GM23338 (cell line): ENCODE results near the gene XYLT1. TPM values are rescaled to one million over a fixed set of nuclear protein-coding genes. Genes with fewer than 3 reads are reported as not detected.

Experiments used
- ATAC-seq: fragments of 200-7000 bp; cut with Tn5 transposase; 3 replicates; pipeline ENCODE4 v1.9.1; 2020
- DNase-seq: peaks from one replicate; pipeline ENCODE4 v3.0.0-alpha.2; 2015; ENCODE audit warnings: low spot score
- H2AFZ ChIP-seq: fragments of 200-600 bp; sonication (generic); 2 replicates; pipeline ENCODE4 v1.8.0; 2016; ENCODE audit warnings: antibody characterized with exemption, mild to moderate bottlenecking, moderate library complexity
- H3F3A ChIP-seq: fragments of 200-600 bp; sonication (generic); replicated peaks from 2 replicates; pipeline ENCODE4 v1.8.0; 2017; ENCODE audit warnings: antibody characterized with exemption, mixed run types, low read depth
- H3K27ac ChIP-seq: fragments of 200-600 bp; sonication (generic); 2 replicates; pipeline ENCODE4 v1.6.1; 2016; ENCODE audit warnings: low read depth
- H3K27me3 ChIP-seq: fragments of 200-600 bp; sonication (generic); 2 replicates; pipeline ENCODE4 v1.8.0; 2016; ENCODE audit warnings: mild to moderate bottlenecking, mixed run types, moderate library complexity; ENCODE audit not compliant: insufficient read depth
- H3K36me3 ChIP-seq: fragments of 200-600 bp; sonication (generic); 2 replicates; pipeline ENCODE4 v1.8.0; 2016; ENCODE audit warnings: mild to moderate bottlenecking; ENCODE audit not compliant: insufficient read depth
- H3K4me1 ChIP-seq: fragments of 200-600 bp; sonication (generic); 2 replicates; pipeline ENCODE4 v1.8.0; 2016; ENCODE audit warnings: mild to moderate bottlenecking, moderate library complexity; ENCODE audit not compliant: insufficient read depth
- H3K4me2 ChIP-seq: fragments of 200-600 bp; sonication (generic); 2 replicates; pipeline ENCODE4 v1.7.1; 2017; ENCODE audit warnings: mixed run types
- H3K4me3 ChIP-seq: fragments of 200-600 bp; sonication (generic); 2 replicates; pipeline ENCODE4 v1.6.1; 2016; ENCODE audit warnings: mixed run types
- H3K79me2 ChIP-seq: fragments of 200-600 bp; sonication (generic); replicated peaks from 2 replicates; pipeline ENCODE4 v1.8.0; 2017; ENCODE audit warnings: mild to moderate bottlenecking; ENCODE audit not compliant: insufficient read depth
- H3K9me2 ChIP-seq: fragments of 200-600 bp; sonication (generic); 2 replicates; pipeline ENCODE4 v1.8.0; 2017; ENCODE audit not compliant: insufficient read depth
- H4K20me1 ChIP-seq: fragments of 200-600 bp; sonication (generic); replicated peaks from 2 replicates; pipeline ENCODE4 v1.8.0; 2017; ENCODE audit warnings: mild to moderate bottlenecking; ENCODE audit not compliant: insufficient read depth
- H3K27ac Mint-ChIP-seq: 2 replicates; pipeline ENCODE4 v1.8.0; 2020; ENCODE audit warnings: inconsistent platforms, mild to moderate bottlenecking, moderate library complexity, mixed read lengths
- H3K27me3 Mint-ChIP-seq: 3 replicates; pipeline ENCODE4 v1.8.0; 2022; ENCODE audit warnings: low read depth, mild to moderate bottlenecking, moderate library complexity, mixed read lengths, inconsistent platforms; ENCODE audit not compliant: insufficient read depth, poor library complexity
- H3K36me3 Mint-ChIP-seq: 3 replicates; pipeline ENCODE4 v1.8.0; 2021; ENCODE audit warnings: low read depth, mild to moderate bottlenecking, inconsistent platforms, moderate library complexity, mixed read lengths
- H3K4me1 Mint-ChIP-seq: 3 replicates; pipeline ENCODE4 v1.8.0; 2020; ENCODE audit warnings: mild to moderate bottlenecking, inconsistent platforms, mixed read lengths
- H3K4me3 Mint-ChIP-seq: 3 replicates; pipeline ENCODE4 v1.8.0; 2021; ENCODE audit warnings: moderate library complexity, mild to moderate bottlenecking, inconsistent platforms, mixed read lengths
- H3K9me3 Mint-ChIP-seq: 3 replicates; pipeline ENCODE4 v1.8.0; 2020; ENCODE audit warnings: moderate library complexity, mild to moderate bottlenecking, inconsistent platforms, mixed read lengths
- CREB1 ChIP-seq: fragments of 250-450 bp; sonication (Bioruptor Pico); IDR thresholded peaks from 2 replicates; pipeline ENCODE4 v1.5.0; 2020; ENCODE audit warnings: low read depth, mild to moderate bottlenecking, moderate library complexity
- CTCF ChIP-seq, 2 experiments: fragments of 200-600 bp in 1 of 2; sonication (generic) in 1 of 2; conservative IDR thresholded peaks; 2 replicates each; pipeline versions ENCODE4 v1.5.1 to v1.6.1; 2016 to 2017; ENCODE audit warnings: antibody characterized with exemption in 2 of 2, low read depth in 2 of 2, mild to moderate bottlenecking in 2 of 2, moderate library complexity in 1 of 2
- ETS1 ChIP-seq: IDR thresholded peaks from 2 replicates; pipeline ENCODE4 v1.6.1; 2016; ENCODE audit warnings: antibody characterized with exemption
- EZH2 ChIP-seq: fragments of 200-600 bp; sonication (generic); IDR thresholded peaks from one replicate; pipeline ENCODE4 v1.8.0; 2017; ENCODE audit warnings: antibody characterized with exemption, mild to moderate bottlenecking, low read depth; ENCODE audit not compliant: unreplicated experiment
- EZH2phosphoT487 ChIP-seq: fragments of 200-600 bp; sonication (generic); IDR thresholded peaks from one replicate; pipeline ENCODE4 v1.8.1; 2018; ENCODE audit warnings: antibody characterized with exemption; ENCODE audit not compliant: unreplicated experiment
- JUNB ChIP-seq: IDR thresholded peaks from one replicate; pipeline ENCODE4 v1.6.1; 2016; ENCODE audit warnings: antibody characterized with exemption; ENCODE audit not compliant: unreplicated experiment
- NANOG ChIP-seq: IDR thresholded peaks from 2 replicates; pipeline ENCODE4 v1.6.1; 2016; ENCODE audit warnings: antibody characterized with exemption, borderline replicate concordance
- POLR2AphosphoS5 ChIP-seq: IDR thresholded peaks from 2 replicates; pipeline ENCODE4 v1.6.1; 2016; ENCODE audit warnings: antibody characterized with exemption, low read depth
- REST ChIP-seq: IDR thresholded peaks from one replicate; pipeline ENCODE4 v1.6.1; 2018; ENCODE audit warnings: antibody characterized with exemption; ENCODE audit not compliant: unreplicated experiment
- ZNF114 ChIP-seq: fragments of 250-450 bp; sonication (Bioruptor Pico); IDR thresholded peaks from 2 replicates; pipeline ENCODE4 v1.5.0; 2020; ENCODE audit warnings: mild to moderate bottlenecking, moderate library complexity
- ZNF331 ChIP-seq: fragments of 250-450 bp; sonication (Bioruptor Pico); IDR thresholded peaks from 2 replicates; pipeline ENCODE4 v1.5.0; 2020; ENCODE audit warnings: low read depth, mild to moderate bottlenecking, moderate library complexity
- polyA plus RNA-seq: library from polyadenylated mRNA; unstranded; fragments of >200 nt; fragmentation: Nextera tagmentation; extraction: Ambion mirVana; gene quantifications from 2 replicates; pipeline ENCODE4 v1.2.1, GENCODE V29; 2016
- total RNA-seq: library from RNA; depleted of rRNA; stranded (reverse); fragments of >200 nt; shearing (Covaris generic); gene quantifications from 2 replicates; pipeline ENCODE4 v1.2.3, GENCODE V29; 2014

Gene XYLT1
- total and polyA plus RNA-seq, 2 experiments from 2014 or later, result 3.5 to 24.7 TPM

- Mint-ChIP-seq H3K27ac (peak overlapping the region; percentile 28; the same call in 1 of the 2 replicates), H3K4me3 (no peak overlapping the region), H3K27me3 (peaks cover 3% of the 10 kb centered on the region), H3K4me1 (no peaks in the 10 kb centered on the region), H3K36me3 (no peaks in the 10 kb centered on the region), H3K9me3 (no peaks in the 10 kb centered on the region)
- no peak overlapping the region for H3K27ac ChIP-seq
- DNase-seq, result no peak
- no peak for TF ChIP-seq EZH2phosphoT487
- TF ChIP-seq REST, result no peak
- TF ChIP-seq POLR2AphosphoS5, result no peak
- no peak for TF ChIP-seq EZH2
- no peak for TF ChIP-seq ETS1
- TF ChIP-seq ZNF331 (CRISPR knock-in tag), result no peak
- TF ChIP-seq ZNF114, result no peak
- no peak for TF ChIP-seq JUNB
- TF ChIP-seq NANOG, result no peak
- TF ChIP-seq CREB1 (CRISPR knock-in tag), result no peak
- TF ChIP-seq CTCF (conservative IDR thresholded peaks at IDR 0.05; ENCODE audit: low read depth in 2 of 2), result no peak
- H3K27me3 ChIP-seq, result no peaks in the 10 kb centered on the region
- H3K36me3 ChIP-seq, result no peaks in the 10 kb centered on the region
- H4K20me1 ChIP-seq, result no peaks in the 10 kb centered on the region; the same call in 1 of the 2 replicates
- no peak for ATAC-seq
- no peaks in the 10 kb centered on the region for H3F3A ChIP-seq
- H2AFZ ChIP-seq, result no peak overlapping the region
- H3K4me1 ChIP-seq, result no peaks in the 10 kb centered on the region
- 0 out of 2 replicates have a peak, but pooled peaks cover 4% of the 10 kb centered on the region for H3K79me2 ChIP-seq
- no peak overlapping the region for H3K4me3 ChIP-seq
- H3K9me2 ChIP-seq, result no peaks in the 10 kb centered on the region
- H3K4me2 ChIP-seq, result no peak overlapping the region
Observed at GRCh38 chr16:17347624-17348023, 123.1 kb downstream of the XYLT1 start.
